Body of pancreas (tissue), 4 donors: ENCODE measurements around the gene CASP3. TPM values are rescaled to one million over a fixed set of nuclear protein-coding genes. Genes with fewer than 3 reads are reported as not detected.
"Not testable (repeated sequence)": the region's sequence is repeated elsewhere in the genome, so short reads cannot be mapped to it uniquely, and the experiment has no call there.

Experiments used
- ATAC-seq: fragments of 150-250 bp; one replicate; pipeline ENCODE4 v1.9.1; 2016
- DNase-seq, 4 donors: peaks; one replicate each; pipeline ENCODE4 v3.0.0-alpha.2; 2019
- H3K27ac ChIP-seq, 4 donors: fragments of 200-600 bp; sonication (generic); 1 replicate in 3 of 4; 2 replicates in 1 of 4; pipeline versions ENCODE4 v1.5.1 to v1.6.1; 2016 to 2019; ENCODE audit warnings: mild to moderate bottlenecking in 1 of 4, mixed read lengths in 1 of 4, moderate library complexity in 1 of 4
- H3K27me3 ChIP-seq, 2 donors: fragments of 200-600 bp; sonication (generic); one replicate each; pipeline ENCODE4 v1.6.0; 2016; ENCODE audit warnings: mild to moderate bottlenecking in 1 of 2
- H3K36me3 ChIP-seq, 2 donors: fragments of 200-600 bp; sonication (generic); replicated peaks in 1 of 2; 2 replicates each; pipeline ENCODE4 v1.5.1; 2016; ENCODE audit warnings: low read depth in 2 of 2; ENCODE audit not compliant: insufficient read depth in 1 of 2
- H3K4me1 ChIP-seq: fragments of 200-600 bp; sonication (generic); one replicate; pipeline ENCODE4 v1.6.0; 2016
- H3K4me3 ChIP-seq, 2 donors: fragments of 200-600 bp; sonication (generic); 1 replicate in 1 of 2; 2 replicates in 1 of 2; pipeline ENCODE4 v1.5.1; 2016 to 2019
- H3K9me3 ChIP-seq, 3 donors: fragments of 200-600 bp; sonication (generic); 1 replicate in 2 of 3; 2 replicates in 1 of 3; pipeline ENCODE4 v1.5.1; 2016
- POLR2A ChIP-seq, 3 donors: fragments of 450-650 bp; IDR thresholded peaks; one replicate each; pipeline ENCODE4 v1.6.1; 2016; ENCODE audit warnings: antibody characterized with exemption in 3 of 3, mild to moderate bottlenecking in 2 of 3
- WGBS, 2 donors: methylation state at CpG; one replicate each; pipeline ENCODE4 v1.1.5; 2017; 5-methylcytosine and 5-hydroxymethylcytosine counted together
- intact Hi-C: fragments of 100-400 bp; cut with DNase I; formaldehyde crosslinking; loops from one replicate; pipeline ENCODE4 v1.15.1; 2023
- total RNA-seq, 2 donors: library from RNA; depleted of rRNA; stranded (reverse); fragments of >200 nt; gene quantifications; one replicate each; pipeline ENCODE4 v1.1.0, GENCODE V29; 2016
- TF ChIP-seq, protein P1 (sequence below), 7 experiments: fragments of 450-650 bp in 4 of 7; fragments of 200-600 bp in 3 of 7; sonication (generic) in 3 of 7; IDR thresholded peaks; one replicate each; pipeline ENCODE4 v1.5.1; 2016 to 2019; ENCODE audit warnings: antibody characterized with exemption in 7 of 7

Gene CASP3
- total RNA-seq, 2 donors from 2014 or later = 4.9 to 6.5 TPM

GRCh38 chr4:184636144-184636543 is 13.1 kb downstream of the CASP3 start:
- intact Hi-C loops = no loop called here
- WGBS, 2 donors = 94 to 97% methylated on average over 4 of the region's 4 CpGs
- DNase-seq = no peak
- Histone ChIP-seq H3K27ac (no peak overlapping the region), H3K27me3 (no peaks in the 10 kb centered on the region), H3K9me3 (no peaks in the 10 kb centered on the region), H3K36me3 (peaks cover 8 to 12% of the 10 kb centered on the region in 2 donors), H3K4me1 (peaks cover 5% of the 10 kb centered on the region), H3K4me3 (no peak overlapping the region)
- TF ChIP-seq, protein P1, sequence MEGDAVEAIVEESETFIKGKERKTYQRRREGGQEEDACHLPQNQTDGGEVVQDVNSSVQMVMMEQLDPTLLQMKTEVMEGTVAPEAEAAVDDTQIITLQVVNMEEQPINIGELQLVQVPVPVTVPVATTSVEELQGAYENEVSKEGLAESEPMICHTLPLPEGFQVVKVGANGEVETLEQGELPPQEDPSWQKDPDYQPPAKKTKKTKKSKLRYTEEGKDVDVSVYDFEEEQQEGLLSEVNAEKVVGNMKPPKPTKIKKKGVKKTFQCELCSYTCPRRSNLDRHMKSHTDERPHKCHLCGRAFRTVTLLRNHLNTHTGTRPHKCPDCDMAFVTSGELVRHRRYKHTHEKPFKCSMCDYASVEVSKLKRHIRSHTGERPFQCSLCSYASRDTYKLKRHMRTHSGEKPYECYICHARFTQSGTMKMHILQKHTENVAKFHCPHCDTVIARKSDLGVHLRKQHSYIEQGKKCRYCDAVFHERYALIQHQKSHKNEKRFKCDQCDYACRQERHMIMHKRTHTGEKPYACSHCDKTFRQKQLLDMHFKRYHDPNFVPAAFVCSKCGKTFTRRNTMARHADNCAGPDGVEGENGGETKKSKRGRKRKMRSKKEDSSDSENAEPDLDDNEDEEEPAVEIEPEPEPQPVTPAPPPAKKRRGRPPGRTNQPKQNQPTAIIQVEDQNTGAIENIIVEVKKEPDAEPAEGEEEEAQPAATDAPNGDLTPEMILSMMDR (IDR thresholded peaks at IDR 0.05) = no peak
- TF ChIP-seq POLR2A (IDR thresholded peaks at IDR 0.05) = no peak
- ATAC-seq = no peak

DNA sequence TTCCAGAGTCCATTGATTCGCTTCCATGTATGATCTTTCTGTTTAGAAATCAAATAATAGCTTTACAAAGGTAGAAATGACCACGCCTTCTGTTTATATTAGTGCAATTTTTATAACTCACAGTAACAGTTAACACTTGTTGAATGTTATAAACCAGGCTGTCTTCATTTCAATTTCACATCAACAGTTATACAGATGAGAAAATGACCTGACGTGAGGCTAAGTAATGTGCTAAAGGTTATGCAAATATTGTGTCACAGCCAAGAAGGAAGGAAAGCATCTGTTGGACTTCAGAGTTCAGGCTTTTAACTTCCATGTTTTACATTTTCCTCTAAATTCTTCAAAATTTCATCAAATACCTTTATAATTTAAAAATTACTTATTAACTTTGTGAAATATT is 13.9 kb downstream of the CASP3 start:
- ATAC-seq (no peak), DNase-seq (no peak)
- TF ChIP-seq POLR2A (IDR thresholded peaks at IDR 0.05) = no peak
- TF ChIP-seq, protein P1 (IDR thresholded peaks at IDR 0.05) = no peak
- H3K27ac ChIP-seq = no peak overlapping the region
- peaks cover 5% of the 10 kb centered on the region for H3K4me1 ChIP-seq
- no peaks in the 10 kb centered on the region for H3K9me3 ChIP-seq
- H3K36me3 ChIP-seq = peaks cover 8 to 18% of the 10 kb centered on the region in 2 donors
- intact Hi-C loops = no loop called here
- no peaks in the 10 kb centered on the region for H3K27me3 ChIP-seq
- no peak overlapping the region for H3K4me3 ChIP-seq
- WGBS, 2 donors = 44 to 66% methylated on average over 3 of the region's 3 CpGs

DNA sequence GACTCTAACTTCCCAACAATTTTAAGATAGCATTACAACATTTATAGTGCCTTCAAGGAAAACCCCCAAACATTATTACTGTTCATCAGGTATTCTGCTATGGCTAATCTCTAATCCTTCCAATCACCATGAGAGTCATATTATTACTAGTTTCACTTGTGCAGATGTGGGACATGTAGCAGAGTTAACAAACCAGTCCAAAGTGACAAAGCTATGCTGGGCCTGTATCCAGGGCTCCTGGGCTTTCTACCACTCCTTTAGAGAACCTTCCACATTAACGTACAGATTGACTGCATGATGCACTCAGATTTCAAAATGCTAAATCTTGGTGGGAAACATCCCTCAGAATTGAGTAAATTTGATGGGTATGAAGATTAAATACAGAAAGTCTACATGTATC is 16.4 kb downstream of the CASP3 start:
- Histone ChIP-seq H3K9me3 (no peaks in the 10 kb centered on the region), H3K4me1 (peaks cover 5% of the 10 kb centered on the region), H3K4me3 (no peak overlapping the region), H3K27ac (no peak overlapping the region), H3K27me3 (no peaks in the 10 kb centered on the region), H3K36me3 (peaks cover 13 to 32% of the 10 kb centered on the region in 2 donors)
- DNase-seq (no peak), ATAC-seq (no peak)
- WGBS, 2 donors = 82 to 100% methylated on average over 1 of the region's 1 CpG
- intact Hi-C loops = no loop called here
- TF ChIP-seq POLR2A (IDR thresholded peaks at IDR 0.05) = no peak
- TF ChIP-seq, protein P1 (IDR thresholded peaks at IDR 0.05) = no peak

- H3K9me3 ChIP-seq = no peaks in the 10 kb centered on the region
- ATAC-seq (no peak), DNase-seq (no peak)
- H3K27me3 ChIP-seq = no peaks in the 10 kb centered on the region
- H3K4me1 ChIP-seq = no peaks in the 10 kb centered on the region
- no peak overlapping the region for H3K4me3 ChIP-seq
- TF ChIP-seq, protein P1 (IDR thresholded peaks at IDR 0.05) = no peak
- no peak for TF ChIP-seq POLR2A (IDR thresholded peaks at IDR 0.05)
- H3K36me3 ChIP-seq = peaks cover 5 to 25% of the 10 kb centered on the region in 2 donors
- no peak overlapping the region for H3K27ac ChIP-seq
- intact Hi-C loops = no loop called here
- WGBS, 2 donors = 96 to 97% methylated on average over 4 of the region's 4 CpGs
Observed at GRCh38 chr4:184628103-184628502, 21.1 kb downstream of the CASP3 start.

- 83 to 89% methylated on average over 11 of the region's 11 CpGs for WGBS, 2 donors
- H3K9me3 ChIP-seq, intact Hi-C loops, ATAC-seq, H3K4me3 ChIP-seq, H3K4me1 ChIP-seq, DNase-seq, H3K27ac ChIP-seq, H3K27me3 ChIP-seq: not testable (repeated sequence)
- H3K36me3 ChIP-seq = peaks cover 5 to 20% of the 10 kb centered on the region in 2 donors
Observed at GRCh38 chr4:184625783-184626596, 23.3 kb downstream of the CASP3 start.
